GM21367 (cell line): ENCODE measurements around the gene SRRD.
"Not testable (repeated sequence)": the region's sequence is repeated elsewhere in the genome, so short reads cannot be mapped to it uniquely, and the experiment has no call there.

Source experiments
- ATAC-seq: cut with Tn5 transposase; IDR thresholded peaks from one replicate; pipeline ENCODE4 v1.9.1; 2021; ENCODE audit not compliant: unreplicated experiment

Gene SRRD

GRCh38 chr22:26483439-26484359, at the start of gene SRRD, which contains the start of gene HPS4:
TSS of gene SRRD (plus strand) at chr22:26483877. CDS start at chr22:26483891, 14 bp downstream.
TSS of gene HPS4 (minus strand) at chr22:26483783. CDS start at chr22:26481762, 2,021 bp downstream.
- peak; percentile 34 for ATAC-seq

GRCh38 chr22:26435327-26436093, 48.2 kb upstream of the SRRD start:
- no peak for ATAC-seq

GRCh38 chr22:26436903-26437515, 46.7 kb upstream of the SRRD start:
- ATAC-seq = no peak

- no peak for ATAC-seq
Measured at GRCh38 chr22:26437694-26438392, 45.8 kb upstream of the SRRD start.

GRCh38 chr22:26438776-26439175, 44.9 kb upstream of the SRRD start:
- ATAC-seq = not testable (repeated sequence)

GRCh38 chr22:26439559-26439958, 44.1 kb upstream of the SRRD start:
- ATAC-seq = no peak

GRCh38 chr22:26442086-26442756, 41.5 kb upstream of the SRRD start:
- ATAC-seq = no peak

- no peak for ATAC-seq
Measured at GRCh38 chr22:26443901-26444690, 39.6 kb upstream of the SRRD start.

GRCh38 chr22:26444777-26445176, 38.9 kb upstream of the SRRD start:
- ATAC-seq = no peak

GRCh38 chr22:26445577-26446275, 38.0 kb upstream of the SRRD start:
- no peak for ATAC-seq

GRCh38 chr22:26446808-26447515, 36.7 kb upstream of the SRRD start:
- ATAC-seq = no peak

GRCh38 chr22:26447584-26448329, 35.9 kb upstream of the SRRD start:
- ATAC-seq = no peak

- no peak for ATAC-seq
Measured at GRCh38 chr22:26448334-26448733, 35.3 kb upstream of the SRRD start.

- no peak for ATAC-seq
Measured at GRCh38 chr22:26448941-26449340, 34.7 kb upstream of the SRRD start.

GRCh38 chr22:26450453-26451185, 33.1 kb upstream of the SRRD start:
- no peak for ATAC-seq

- no peak for ATAC-seq
Measured at GRCh38 chr22:26452236-26453016, 31.3 kb upstream of the SRRD start.
